PC-3 (cell line): ENCODE results near the gene AACS. TPM values are rescaled to one million over a fixed set of nuclear protein-coding genes. Genes with fewer than 3 reads are reported as not detected.

Experiments
- ATAC-seq: fragments of 200-7000 bp; cut with Tn5 transposase; 2 replicates; pipeline ENCODE4 v1.9.1; 2020; ENCODE audit warnings: mild to moderate bottlenecking, moderate library complexity
- BruUV-seq: library from RNA; stranded (reverse); fragments of 400-500 nt; replicated peaks from 2 replicates; lab custom pipeline; 2021; lab: Mats Ljungman, UMichigan
- CTCF ChIA-PET: fragments of 300-600 bp; sonication (Branson Sonifier 250); formaldehyde crosslinking; loops from one replicate; lab custom pipeline; 2022; ENCODE audit warnings: antibody characterized with exemption; lab: Charles Lee
- POLR2A ChIA-PET: fragments of 300-600 bp; sonication (Branson Sonifier 250); formaldehyde crosslinking; loops from one replicate; lab custom pipeline; 2022; ENCODE audit warnings: antibody characterized with exemption; ENCODE audit not compliant: unreplicated experiment; lab: Charles Lee
- DNase-seq: peaks from one replicate; pipeline ENCODE4 v3.0.0-alpha.2; 2015
- H2AFZ ChIP-seq: fragments of 300-600 bp; sonication (generic); 2 replicates; pipeline ENCODE4 v1.6.0; 2016; ENCODE audit warnings: antibody characterized with exemption, low read length
- H3F3A ChIP-seq: fragments of 300-600 bp; sonication (generic); one replicate; pipeline ENCODE4 v1.6.0; 2017; ENCODE audit warnings: antibody characterized with exemption, low read length, control low read depth, mild to moderate bottlenecking; ENCODE audit not compliant: unreplicated experiment
- H3K27ac ChIP-seq: fragments of 300-600 bp; sonication (generic); 2 replicates; pipeline ENCODE4 v1.5.1; 2016; ENCODE audit warnings: mild to moderate bottlenecking, low read length
- H3K27me3 ChIP-seq: fragments of 300-600 bp; sonication (generic); 2 replicates; pipeline ENCODE4 v1.6.1; 2016; ENCODE audit warnings: low read length, mixed read lengths
- H3K36me3 ChIP-seq: fragments of 300-600 bp; sonication (generic); 2 replicates; pipeline ENCODE4 v1.6.1; 2016; ENCODE audit warnings: low read depth, mixed run types, low read length, mixed read lengths
- H3K4me1 ChIP-seq: fragments of 300-600 bp; sonication (generic); 2 replicates; pipeline ENCODE4 v1.5.1; 2016; ENCODE audit warnings: low read length; ENCODE audit not compliant: insufficient read depth
- H3K4me2 ChIP-seq: fragments of 300-600 bp; sonication (generic); 2 replicates; pipeline ENCODE4 v1.6.0; 2016; ENCODE audit warnings: low read length
- H3K4me3 ChIP-seq: fragments of 300-600 bp; sonication (generic); 2 replicates; pipeline ENCODE4 v1.5.1; 2016; ENCODE audit warnings: mild to moderate bottlenecking, low read length, mixed read lengths
- H3K79me2 ChIP-seq: fragments of 300-600 bp; sonication (generic); 2 replicates; pipeline ENCODE4 v1.6.1; 2017; ENCODE audit warnings: low read length, mixed read lengths
- H3K9ac ChIP-seq: fragments of 300-600 bp; sonication (generic); 2 replicates; pipeline ENCODE4 v1.6.0; 2016; ENCODE audit warnings: mild to moderate bottlenecking, low read length
- H3K9me2 ChIP-seq: fragments of 300-600 bp; sonication (generic); replicated peaks from 2 replicates; pipeline ENCODE4 v1.6.1; 2016; ENCODE audit warnings: mixed run types, low read length, mixed read lengths
- H3K9me3 ChIP-seq: fragments of 300-600 bp; sonication (generic); 2 replicates; pipeline ENCODE4 v1.6.1; 2016; ENCODE audit warnings: low read length, mixed read lengths
- H4K20me1 ChIP-seq: fragments of 300-600 bp; sonication (generic); 2 replicates; pipeline ENCODE4 v1.6.1; 2016; ENCODE audit warnings: low read length, mixed read lengths
- EZH2 ChIP-seq: fragments of 300-600 bp; sonication (generic); IDR thresholded peaks from one replicate; pipeline ENCODE4 v1.6.1; 2017; ENCODE audit warnings: antibody characterized with exemption, mild to moderate bottlenecking, low read length; ENCODE audit not compliant: unreplicated experiment
- EZH2phosphoT487 ChIP-seq: fragments of 300-600 bp; sonication (generic); IDR thresholded peaks from 2 replicates; pipeline ENCODE4 v1.6.1; 2018; ENCODE audit warnings: mild to moderate bottlenecking, antibody characterized with exemption, low read length, borderline replicate concordance
- intact Hi-C: fragments of 100-400 bp; cut with micrococcal nuclease; formaldehyde crosslinking; loops from 2 replicates; pipeline ENCODE4 v1.9.0; 2023
- total RNA-seq: library from RNA; depleted of rRNA; stranded (reverse); fragments of >200 nt; gene quantifications from 2 replicates; pipeline ENCODE4 v1.2.3, GENCODE V29; 2014
- TF ChIP-seq, protein P1 (sequence below): fragments of 300-600 bp; sonication (generic); conservative IDR thresholded peaks from 2 replicates; pipeline ENCODE4 v1.5.1; 2017; ENCODE audit warnings: antibody characterized with exemption, low read depth, mild to moderate bottlenecking, low read length

The AACS gene
- total RNA-seq, 1 experiment from 2014 or later: 31.9 TPM

DNA sequence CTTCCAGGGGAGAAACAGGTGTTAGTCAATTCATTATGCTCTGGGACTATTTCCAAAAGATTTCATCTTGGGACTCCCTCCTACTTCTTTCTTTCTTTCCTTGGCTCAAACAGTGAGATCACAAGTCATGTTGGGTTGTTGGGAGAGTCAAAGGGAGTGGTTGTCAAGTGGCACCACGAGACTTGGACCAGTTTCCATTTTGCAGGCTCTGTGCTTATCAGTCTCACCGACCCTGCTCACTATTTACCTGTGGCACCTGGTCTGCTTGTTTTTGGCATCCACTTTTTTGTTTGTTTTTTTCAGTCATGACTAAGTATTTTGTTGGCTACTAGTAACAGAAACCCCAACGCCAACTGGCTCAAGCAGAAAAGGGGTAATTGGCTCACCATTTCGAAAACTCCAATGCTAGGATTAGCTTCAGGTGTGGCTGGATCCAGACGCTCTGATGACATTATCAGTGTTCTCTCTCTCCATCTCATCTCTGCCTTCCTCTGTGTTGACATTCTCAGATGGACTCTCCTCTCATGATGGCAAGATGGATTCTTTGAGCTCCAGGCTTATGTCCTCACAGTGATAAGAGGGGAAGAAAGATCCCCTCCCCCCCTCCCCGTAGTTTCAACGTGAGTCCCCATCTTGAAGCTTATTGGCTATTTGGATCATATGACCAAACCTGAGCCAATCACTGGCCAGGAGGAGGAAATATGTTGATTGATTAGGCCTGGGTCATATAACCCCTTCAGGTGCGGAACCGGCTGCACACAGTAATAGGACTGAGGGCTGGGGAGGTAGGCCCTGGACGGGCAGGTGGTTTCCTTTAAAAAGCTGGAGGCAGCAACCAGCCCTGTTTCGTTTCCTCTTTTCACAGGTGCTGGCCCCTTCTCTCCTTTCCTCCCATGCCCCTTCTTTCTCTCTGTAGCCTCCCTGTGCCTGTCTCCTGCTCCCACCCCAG lies 84.2 kb downstream of the AACS start:
- Histone ChIP-seq H3K27ac (no peak overlapping the region), H3K79me2 (no peaks in the 10 kb centered on the region), H3K27me3 (no peaks in the 10 kb centered on the region), H3K4me1 (no peaks in the 10 kb centered on the region), H4K20me1 (no peaks in the 10 kb centered on the region), H3K36me3 (no peaks in the 10 kb centered on the region), H3K4me3 (no peak overlapping the region), H3K9me3 (no peaks in the 10 kb centered on the region), H3K9ac (no peak overlapping the region), H2AFZ (no peak overlapping the region), H3K4me2 (no peak overlapping the region), H3K9me2 (no peaks in the 10 kb centered on the region), H3F3A (no peaks in the 10 kb centered on the region)
- intact Hi-C loops: no loop called here
- ATAC-seq (no peak), DNase-seq (no peak)
- no TSS peak for BruUV-seq
- TF ChIP-seq EZH2 (no peak), EZH2phosphoT487 (no peak)
- TF ChIP-seq, protein P1, sequence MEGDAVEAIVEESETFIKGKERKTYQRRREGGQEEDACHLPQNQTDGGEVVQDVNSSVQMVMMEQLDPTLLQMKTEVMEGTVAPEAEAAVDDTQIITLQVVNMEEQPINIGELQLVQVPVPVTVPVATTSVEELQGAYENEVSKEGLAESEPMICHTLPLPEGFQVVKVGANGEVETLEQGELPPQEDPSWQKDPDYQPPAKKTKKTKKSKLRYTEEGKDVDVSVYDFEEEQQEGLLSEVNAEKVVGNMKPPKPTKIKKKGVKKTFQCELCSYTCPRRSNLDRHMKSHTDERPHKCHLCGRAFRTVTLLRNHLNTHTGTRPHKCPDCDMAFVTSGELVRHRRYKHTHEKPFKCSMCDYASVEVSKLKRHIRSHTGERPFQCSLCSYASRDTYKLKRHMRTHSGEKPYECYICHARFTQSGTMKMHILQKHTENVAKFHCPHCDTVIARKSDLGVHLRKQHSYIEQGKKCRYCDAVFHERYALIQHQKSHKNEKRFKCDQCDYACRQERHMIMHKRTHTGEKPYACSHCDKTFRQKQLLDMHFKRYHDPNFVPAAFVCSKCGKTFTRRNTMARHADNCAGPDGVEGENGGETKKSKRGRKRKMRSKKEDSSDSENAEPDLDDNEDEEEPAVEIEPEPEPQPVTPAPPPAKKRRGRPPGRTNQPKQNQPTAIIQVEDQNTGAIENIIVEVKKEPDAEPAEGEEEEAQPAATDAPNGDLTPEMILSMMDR: no peak
- ChIA-PET CTCF (no interaction called here), POLR2A (no interaction called here)

DNA sequence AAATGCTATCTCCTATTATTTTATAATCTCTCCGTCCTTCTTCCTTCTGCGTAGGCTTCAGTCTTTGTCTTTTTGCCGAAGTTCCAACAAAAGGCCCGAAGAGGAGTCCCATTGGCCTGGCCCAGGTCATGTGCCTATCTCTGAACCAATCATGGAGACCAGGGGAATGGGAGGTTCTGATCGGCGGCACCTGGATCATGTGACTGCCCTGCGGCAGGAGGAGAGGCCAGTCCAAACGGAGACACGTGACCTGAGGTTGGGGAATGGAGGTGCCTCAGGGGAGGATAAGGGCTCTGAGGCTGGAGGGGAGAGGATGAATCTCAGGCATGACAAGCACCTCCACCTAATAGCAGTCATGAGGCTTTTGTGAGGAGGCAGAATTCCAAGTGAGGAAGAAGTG lies 86.0 kb downstream of the AACS start:
- Histone ChIP-seq H3K27ac (no peak overlapping the region), H3K4me2 (no peak overlapping the region), H3K4me3 (no peak overlapping the region), H3K9ac (no peak overlapping the region), H3K4me1 (no peaks in the 10 kb centered on the region), H3K79me2 (no peaks in the 10 kb centered on the region), H2AFZ (no peak overlapping the region), H3K9me3 (no peaks in the 10 kb centered on the region), H3K36me3 (no peaks in the 10 kb centered on the region), H3K9me2 (no peaks in the 10 kb centered on the region), H3F3A (no peaks in the 10 kb centered on the region), H3K27me3 (no peaks in the 10 kb centered on the region), H4K20me1 (no peaks in the 10 kb centered on the region)
- no peak for ATAC-seq
- ChIA-PET POLR2A (no interaction called here), CTCF (no interaction called here)
- TF ChIP-seq, protein P1: no peak
- TF ChIP-seq EZH2phosphoT487 (no peak), EZH2 (no peak)
- BruUV-seq: no TSS peak
- no peak for DNase-seq
- intact Hi-C loops: no loop called here

DNA sequence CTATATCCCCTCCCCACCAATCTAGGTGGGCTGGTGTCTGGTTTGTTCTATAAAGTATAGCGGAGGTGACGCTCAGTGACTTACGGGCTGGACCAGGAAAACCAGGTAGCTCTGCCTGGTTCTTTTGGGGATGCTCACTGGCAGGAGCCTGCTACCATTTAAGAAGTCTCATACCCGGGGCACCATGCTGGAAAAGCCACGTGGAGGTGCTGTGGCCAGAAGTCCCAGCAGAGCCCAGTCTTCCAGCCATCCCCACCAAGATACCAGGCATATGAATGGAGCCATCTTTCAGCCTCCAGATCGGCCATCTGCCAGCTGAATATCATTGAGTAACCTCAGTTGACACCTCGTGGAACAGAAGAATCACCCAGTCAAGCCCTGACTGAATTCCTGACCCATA lies 87.2 kb downstream of the AACS start:
- DNase-seq (no peak), ATAC-seq (no peak)
- Histone ChIP-seq H3K36me3 (no peaks in the 10 kb centered on the region), H3K4me3 (no peak overlapping the region), H3K9ac (no peak overlapping the region), H3F3A (no peaks in the 10 kb centered on the region), H3K79me2 (no peaks in the 10 kb centered on the region), H3K9me3 (no peaks in the 10 kb centered on the region), H4K20me1 (no peaks in the 10 kb centered on the region), H3K27me3 (no peaks in the 10 kb centered on the region), H3K4me2 (no peak overlapping the region), H3K9me2 (no peaks in the 10 kb centered on the region), H3K4me1 (no peaks in the 10 kb centered on the region), H3K27ac (no peak overlapping the region), H2AFZ (no peak overlapping the region)
- CTCF ChIA-PET: no interaction called here
- POLR2A ChIA-PET: no interaction called here
- intact Hi-C loops: no loop called here
- BruUV-seq: no TSS peak
- TF ChIP-seq, protein P1: no peak
- TF ChIP-seq EZH2: no peak
- TF ChIP-seq EZH2phosphoT487: no peak
